HEK293 (cell line): ENCODE measurements around the gene TLR10.

Source experiments
- CTCF ChIP-seq: fragments of 450-650 bp; formaldehyde crosslinking; IDR thresholded peaks from 2 replicates; pipeline ENCODE4 v1.5.1; 2016; ENCODE audit warnings: missing biosample characterization, missing genetic modification characterization
- REPIN1 ChIP-seq: fragments of 450-650 bp; formaldehyde crosslinking; IDR thresholded peaks from 2 replicates; pipeline ENCODE4 v1.5.1; 2017; ENCODE audit warnings: missing biosample characterization, missing genetic modification characterization, low read depth
- TCF7L2 ChIP-seq: IDR thresholded peaks from 2 replicates; pipeline ENCODE4 v1.6.1; 2011; ENCODE audit warnings: low read depth, mild to moderate bottlenecking, inconsistent platforms, low read length, moderate library complexity, borderline replicate concordance
- ZNF274 ChIP-seq, 2 experiments: fragments of 200-500 bp in 1 of 2; fragments of 450-650 bp in 1 of 2; sonication (Bioruptor generic) in 1 of 2; formaldehyde crosslinking in 1 of 2; IDR thresholded peaks; 2 replicates each; pipeline versions ENCODE4 v1.5.1 to v1.6.1; 2014 to 2016; ENCODE audit warnings: borderline replicate concordance in 1 of 2, inconsistent platforms in 1 of 2, low read length in 1 of 2, missing biosample characterization in 1 of 2, missing genetic modification characterization in 1 of 2
- ZNF488 ChIP-seq: fragments of 450-650 bp; formaldehyde crosslinking; IDR thresholded peaks from 2 replicates; pipeline ENCODE4 v1.5.1; 2016; ENCODE audit warnings: missing biosample characterization, missing genetic modification characterization
- ZNF530 ChIP-seq: fragments of 450-650 bp; formaldehyde crosslinking; IDR thresholded peaks from 2 replicates; pipeline ENCODE4 v1.5.1; 2016; ENCODE audit warnings: low read depth, missing biosample characterization, missing genetic modification characterization
- ZNF785 ChIP-seq: fragments of 450-650 bp; formaldehyde crosslinking; IDR thresholded peaks from 2 replicates; pipeline ENCODE4 v1.5.1; 2016; ENCODE audit warnings: missing biosample characterization, missing genetic modification characterization
- ZNF791 ChIP-seq: fragments of 450-650 bp; formaldehyde crosslinking; IDR thresholded peaks from 2 replicates; pipeline ENCODE4 v1.5.1; 2016; ENCODE audit warnings: missing biosample characterization, missing genetic modification characterization
- ZNF837 ChIP-seq: fragments of 450-650 bp; formaldehyde crosslinking; IDR thresholded peaks from 2 replicates; pipeline ENCODE4 v1.5.1; 2016; ENCODE audit warnings: missing biosample characterization, missing genetic modification characterization

GRCh38 chr4:38802561-38803355 lies 20.0 kb upstream of the TLR10 start:
- TF ChIP-seq TCF7L2: no peak
- no peak for TF ChIP-seq CTCF (tag by site-specific recombination)
- TF ChIP-seq ZNF530 (tag by site-specific recombination): no peak
- no peak for TF ChIP-seq ZNF785 (tag by site-specific recombination)
- TF ChIP-seq ZNF274 (IDR thresholded peaks at IDR 0.05; ENCODE audit: low read length): no peak
- no peak for TF ChIP-seq ZNF274 (tag by site-specific recombination; IDR thresholded peaks at IDR 0.05; ENCODE audit: borderline replicate concordance)
- TF ChIP-seq REPIN1 (tag by site-specific recombination): no peak
- TF ChIP-seq ZNF837 (tag by site-specific recombination): no peak
- no peak for TF ChIP-seq ZNF791 (tag by site-specific recombination)
- no peak for TF ChIP-seq ZNF488 (tag by site-specific recombination)
